Mesenteric fat pad (tissue), 1 donor: ENCODE measurements around the gene ZC3H18. TPM values are rescaled to one million over a fixed set of nuclear protein-coding genes. Genes with fewer than 3 reads are reported as not detected.

Source experiments
- DNase-seq: peaks from one replicate; pipeline ENCODE4 v3.0.0-alpha.2; 2020; ENCODE audit warnings: low spot score
- long read RNA-seq: library from polyadenylated mRNA; unstranded; transcript quantifications from one replicate; pipeline ENCODE4 v2.0.0, GENCODE V29; 2020
- total RNA-seq: library from RNA; stranded (reverse); fragmentation: NEBNext Ultra II Directional; extraction: Animal tissue kit (Norgen Biotek cat#: 25700); gene quantifications from one replicate; pipeline ENCODE4 v1.2.1, GENCODE V29; 2021
- donor health status: DM: yes; HTN: yes; CAD: no.

The ZC3H18 gene
- total RNA-seq: 39.2 TPM
- long read RNA-seq, transcript ZC3H18-201 (18 exons, 3,729 nt): major isoform, 8 of 59 reads
- long read RNA-seq, partial matches to known transcripts: 34 of 59 reads
- long read RNA-seq, other reads (novel, unspliced or antisense): 15 of 59 reads

DNA sequence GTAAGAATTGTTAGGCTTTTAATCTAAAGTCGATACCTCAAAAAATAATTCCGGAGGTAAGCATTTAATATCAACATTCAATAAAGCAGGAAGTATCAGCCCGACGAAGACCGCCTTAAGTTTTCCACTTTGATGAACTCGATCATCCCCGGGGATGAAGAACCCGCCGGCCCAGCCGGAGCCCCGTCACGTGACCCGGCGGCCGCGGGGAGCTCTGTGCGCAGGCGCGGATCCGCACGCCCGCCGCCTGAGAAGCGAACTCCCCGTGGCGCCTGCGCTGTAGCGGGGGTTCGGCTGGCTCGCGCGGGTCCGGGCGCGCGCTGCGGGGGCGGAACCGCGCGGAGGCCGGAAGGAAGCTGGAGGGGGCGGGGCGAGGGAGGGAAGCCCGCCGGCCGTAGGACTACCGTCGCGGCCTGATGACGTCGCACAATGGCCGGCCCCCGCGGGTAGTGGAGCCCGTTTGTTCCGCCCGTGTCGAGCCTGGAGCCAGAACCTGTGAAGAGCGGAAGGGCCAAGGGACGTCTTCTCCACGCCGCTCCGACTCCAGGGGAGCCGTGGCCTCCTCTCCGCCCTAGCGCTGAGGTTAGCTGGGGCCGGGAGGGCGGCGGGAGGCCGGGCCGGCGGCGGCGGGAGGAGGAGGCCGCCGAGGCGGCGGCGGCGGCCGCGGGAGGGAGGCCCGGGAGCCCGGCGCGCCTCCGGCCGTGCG is at the start of gene ZC3H18:
ZC3H18 (plus strand) TSS at position 419 of the 706 bp plus-strand sequence. CDS start 6,721 bp downstream, outside the sequence.
- peak; percentile 99 for DNase-seq

DNA sequence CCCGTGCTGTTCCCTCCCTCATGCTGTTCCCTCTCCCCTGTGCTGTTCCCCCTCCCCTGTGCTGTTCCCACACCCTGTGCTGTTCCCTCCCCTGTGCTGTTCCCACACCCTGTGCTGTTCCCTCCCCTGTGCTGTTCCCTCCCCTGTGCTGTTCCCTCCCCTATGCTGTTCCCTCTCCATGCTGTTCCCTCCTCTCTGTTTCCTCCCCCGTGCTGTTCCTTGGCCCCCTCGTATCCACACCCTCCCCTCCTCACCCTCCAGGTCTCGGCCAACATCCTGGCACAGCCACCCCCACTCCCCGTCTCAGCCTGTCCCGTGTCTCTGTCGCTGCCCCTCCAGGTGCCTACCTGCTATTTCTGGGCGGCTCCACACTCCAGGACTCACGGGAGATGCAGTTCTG is 48.5 kb upstream of the ZC3H18 start:
- DNase-seq: no peak

DNA sequence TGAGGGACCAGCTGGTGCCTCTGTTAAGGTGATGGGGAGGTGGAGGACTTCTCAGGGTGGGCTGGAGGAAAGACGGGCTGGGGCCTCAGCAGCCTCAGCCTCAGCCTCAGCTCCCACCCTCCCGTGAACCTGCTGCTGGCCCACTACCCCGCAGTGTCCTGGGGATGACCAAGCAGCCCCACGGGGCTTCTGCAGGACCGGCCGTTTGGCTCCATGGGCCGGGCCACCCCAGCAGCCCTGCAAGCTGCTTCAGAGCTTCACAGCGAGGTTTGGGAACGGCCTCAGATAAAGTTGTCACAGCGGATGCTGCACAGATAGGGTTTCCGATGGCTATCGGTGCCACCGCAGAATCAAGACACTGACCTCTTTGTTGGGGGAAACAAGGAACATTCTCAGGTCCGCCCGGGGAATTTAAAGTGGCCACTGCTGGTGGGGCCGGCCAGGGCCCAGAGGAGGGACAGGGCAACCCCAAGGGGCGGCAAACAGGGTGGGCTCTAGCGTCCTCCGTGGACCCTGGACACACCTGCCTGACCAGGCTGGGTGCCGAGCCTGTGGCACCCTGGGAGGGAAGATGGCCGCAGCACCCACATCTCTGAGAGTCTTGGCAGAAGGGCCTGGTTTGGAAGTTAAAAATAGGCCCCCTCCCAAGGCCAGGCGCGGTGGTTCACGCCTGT is 47.8 kb upstream of the ZC3H18 start:
- DNase-seq: no peak

DNA sequence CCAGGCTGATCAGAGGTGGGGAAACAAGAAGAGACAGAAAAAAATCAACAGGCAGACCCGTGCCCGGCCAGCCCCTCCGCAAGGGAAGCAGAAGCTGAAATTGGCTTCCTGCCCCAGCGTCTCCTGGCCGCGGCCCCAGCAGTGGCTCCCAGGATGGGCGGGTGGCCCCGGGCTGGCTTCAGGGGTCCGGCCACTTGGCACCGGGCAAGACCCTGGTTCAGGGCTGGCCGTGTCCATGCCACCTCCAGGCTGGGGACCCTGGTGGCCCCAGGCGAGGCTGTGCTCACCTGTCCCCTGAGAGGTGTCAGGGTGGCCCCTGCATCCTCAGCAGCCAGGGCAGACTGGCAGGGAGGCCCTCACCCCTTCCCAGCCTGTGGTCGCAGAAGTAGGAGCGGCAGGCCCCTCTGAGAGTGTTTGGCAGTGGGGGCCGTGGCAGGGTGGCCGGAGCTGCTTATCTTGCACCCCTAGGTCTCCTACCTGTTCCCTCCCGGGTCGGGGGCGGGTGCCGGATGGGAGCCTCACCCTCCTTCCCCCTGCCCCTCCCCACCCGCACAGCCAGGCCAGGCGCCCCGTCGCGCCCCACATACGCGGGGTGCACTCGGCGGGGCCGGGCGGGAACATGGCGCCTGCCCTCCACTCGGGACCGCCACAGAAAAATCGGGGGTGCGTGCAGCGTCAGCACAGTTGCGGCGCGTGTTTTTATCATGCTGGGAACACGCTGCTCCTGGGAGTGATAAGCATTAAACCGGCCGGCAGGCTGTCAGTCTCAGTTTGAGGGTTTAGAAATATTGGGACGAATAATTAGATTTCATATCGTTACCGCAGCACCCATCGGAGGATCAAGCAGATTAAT is 46.7 kb upstream of the ZC3H18 start:
- DNase-seq: no peak

DNA sequence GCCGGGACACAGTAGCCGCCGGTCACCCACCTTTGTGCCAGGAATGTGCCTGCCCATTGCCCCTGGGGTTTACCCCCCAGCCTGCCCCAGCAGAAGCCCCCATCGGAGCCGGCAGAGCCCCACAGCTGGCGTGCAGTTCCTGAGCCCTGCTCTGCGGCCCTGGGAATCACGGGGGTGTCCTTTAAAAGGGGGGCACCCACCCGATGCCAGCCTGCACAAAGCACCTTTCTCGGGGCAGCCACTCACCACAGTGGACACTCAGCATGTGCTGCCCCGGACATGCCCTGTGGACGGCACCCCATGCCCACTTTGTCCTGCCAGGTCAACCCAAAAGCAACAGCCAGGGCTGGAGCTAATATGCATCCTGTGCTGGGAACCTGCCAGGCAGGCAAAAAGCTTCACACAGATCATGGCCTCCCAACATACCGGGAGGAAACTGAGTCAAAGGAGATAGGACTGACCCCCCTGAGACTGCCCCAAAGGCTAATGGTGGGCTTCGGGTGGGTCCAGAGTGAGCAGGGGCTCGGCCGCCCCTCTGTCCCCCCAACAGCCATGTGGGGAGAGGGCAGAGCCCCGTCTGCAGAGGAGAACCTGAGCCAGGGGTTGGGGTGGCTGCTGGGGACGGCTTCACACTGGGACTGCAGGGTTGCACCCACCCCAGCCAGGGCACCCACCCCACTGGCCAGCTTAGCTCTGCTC is 45.8 kb upstream of the ZC3H18 start:
- DNase-seq: no peak

DNA sequence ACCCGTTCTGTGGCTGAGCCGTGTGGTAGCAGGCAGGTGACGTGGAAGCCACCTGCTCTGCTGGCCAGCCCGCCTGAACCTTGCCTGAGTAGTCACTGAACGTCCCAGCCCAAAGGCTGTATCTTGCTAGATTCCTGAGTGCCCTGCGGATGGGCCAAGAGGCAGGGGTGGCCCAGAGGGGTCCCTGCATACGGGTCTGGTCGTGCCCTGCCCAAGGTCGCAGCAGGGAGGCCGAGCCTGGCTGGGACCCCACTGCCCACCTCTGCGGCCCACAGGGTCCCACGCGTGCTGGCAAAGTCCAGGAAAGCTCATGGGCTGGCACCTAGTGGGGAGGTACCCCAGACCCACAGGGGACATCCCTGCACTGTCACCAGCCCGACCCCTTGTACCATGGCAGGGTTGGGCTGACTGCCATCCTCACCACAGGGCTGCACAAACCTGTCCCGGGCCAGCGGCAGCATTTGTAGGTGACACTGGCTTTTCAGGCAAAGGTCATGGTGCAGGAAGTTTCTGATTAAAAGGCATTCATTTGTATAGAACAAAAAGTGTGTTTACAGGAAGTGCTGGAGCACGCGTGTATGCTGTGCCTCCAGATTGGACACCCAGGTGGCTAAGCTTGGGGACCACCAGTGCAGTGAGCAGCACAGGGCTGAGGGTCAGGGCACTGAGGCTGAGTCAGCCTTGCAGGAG is 45.1 kb upstream of the ZC3H18 start:
- no peak for DNase-seq

DNA sequence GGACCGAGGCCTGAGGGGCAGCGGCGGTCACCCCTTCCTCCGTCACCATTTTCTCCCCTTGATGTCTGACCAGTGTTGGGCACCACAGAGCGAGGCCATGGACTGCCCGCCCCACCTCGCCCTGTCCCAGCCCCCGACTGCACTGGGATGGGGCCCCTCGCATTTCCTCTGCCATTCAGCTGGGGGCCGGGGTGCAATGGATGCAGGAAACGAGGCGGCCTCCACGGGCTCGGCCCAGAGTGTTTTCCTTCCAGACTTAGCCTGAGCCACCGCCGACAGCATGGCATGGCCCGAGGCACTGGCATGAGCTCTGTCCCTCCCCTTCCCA is 44.6 kb upstream of the ZC3H18 start:
- no peak for DNase-seq

DNA sequence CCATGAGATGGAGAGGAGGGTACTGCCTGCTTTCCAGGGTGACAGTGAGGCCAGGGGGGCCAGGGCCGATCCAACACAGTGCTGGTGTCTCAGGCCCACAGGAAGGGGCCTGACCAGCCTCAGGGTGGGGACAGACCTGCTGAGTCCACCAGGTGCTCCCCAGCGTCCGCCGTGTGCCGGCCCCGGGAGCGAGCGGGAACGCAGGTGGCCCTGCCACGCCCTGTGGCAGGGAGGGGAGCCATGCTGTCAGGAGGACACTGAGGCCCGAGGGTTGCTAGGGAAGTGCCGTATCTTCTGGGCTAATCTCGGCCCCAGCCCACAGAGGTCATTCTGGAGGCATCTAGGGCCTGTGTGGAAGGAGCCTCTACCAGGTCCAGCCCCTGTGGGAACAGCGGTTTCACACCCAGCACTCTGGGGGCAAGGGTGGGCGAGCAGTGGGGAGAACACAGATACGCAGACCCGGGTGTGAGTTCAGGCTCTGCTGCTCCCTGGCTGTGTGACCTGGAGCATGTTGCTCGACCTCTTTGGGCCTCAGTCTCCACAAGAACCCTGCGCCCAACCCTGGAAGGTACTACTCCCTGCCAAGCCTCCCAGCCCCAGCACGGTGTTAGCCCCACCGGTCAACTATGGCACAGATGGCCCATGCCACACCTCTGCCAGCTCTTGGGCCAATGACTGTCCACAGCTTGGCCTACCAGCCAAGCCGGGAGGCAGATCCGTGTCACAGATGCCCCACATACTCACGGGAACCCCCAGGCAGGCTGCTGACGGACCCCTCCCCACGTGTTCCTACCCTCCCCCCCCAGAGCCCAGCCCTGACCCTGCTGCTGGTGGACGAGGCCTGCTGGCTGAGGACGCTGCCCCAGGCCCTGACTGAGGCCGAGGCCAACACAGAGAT is 43.9 kb upstream of the ZC3H18 start:
- DNase-seq: no peak

DNA sequence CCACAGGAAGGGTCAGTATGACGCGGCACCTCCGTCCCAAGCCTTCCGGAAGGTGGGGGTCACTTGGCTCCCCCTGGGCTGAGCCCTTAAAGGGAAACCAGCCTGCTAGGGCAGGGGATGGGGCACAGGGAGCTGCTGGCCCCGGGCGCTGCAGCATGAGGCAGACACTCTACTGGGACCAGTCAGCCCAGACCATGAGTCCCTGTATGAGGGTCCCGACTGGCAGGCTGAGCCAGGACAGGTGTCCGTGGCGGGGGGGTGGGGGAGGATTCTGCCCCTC is 43.4 kb upstream of the ZC3H18 start:
- no peak for DNase-seq

DNA sequence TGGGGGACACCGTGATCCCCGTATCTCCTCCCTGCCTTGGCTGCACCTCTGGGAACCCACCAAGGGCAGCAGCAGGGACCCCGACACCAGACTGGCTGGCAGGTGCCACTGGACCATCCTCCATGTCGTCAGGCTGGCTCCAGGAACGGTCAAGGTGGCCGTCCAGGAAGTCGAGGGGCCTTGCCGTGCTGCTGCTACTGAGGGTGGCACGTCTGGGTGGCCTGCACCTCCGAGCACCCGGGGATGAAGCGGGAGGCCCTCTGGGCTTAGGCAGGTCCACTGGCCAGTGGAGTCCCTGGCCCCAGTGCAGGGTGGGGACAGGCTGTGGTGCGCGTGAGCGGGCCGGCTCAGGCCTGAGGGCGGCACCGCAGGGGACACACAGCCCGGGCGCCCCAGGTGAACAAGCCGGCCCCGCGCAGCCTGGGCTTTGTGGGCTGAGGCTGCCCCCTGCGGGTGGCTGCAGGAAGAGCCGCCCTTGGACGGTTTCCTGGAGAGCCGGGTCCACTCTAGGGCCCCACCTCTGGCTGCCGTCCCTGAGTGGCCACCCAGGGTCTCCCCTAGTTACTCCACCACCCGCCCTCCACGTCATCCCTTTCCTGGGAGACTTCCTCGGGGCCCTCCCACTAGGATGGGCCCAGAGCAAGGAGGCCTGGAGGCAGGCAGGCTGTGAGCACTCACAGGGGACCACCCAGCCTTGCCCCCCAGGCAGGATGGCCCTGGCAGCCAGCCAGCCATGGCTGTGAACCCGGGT is 42.8 kb upstream of the ZC3H18 start:
- DNase-seq: no peak

DNA sequence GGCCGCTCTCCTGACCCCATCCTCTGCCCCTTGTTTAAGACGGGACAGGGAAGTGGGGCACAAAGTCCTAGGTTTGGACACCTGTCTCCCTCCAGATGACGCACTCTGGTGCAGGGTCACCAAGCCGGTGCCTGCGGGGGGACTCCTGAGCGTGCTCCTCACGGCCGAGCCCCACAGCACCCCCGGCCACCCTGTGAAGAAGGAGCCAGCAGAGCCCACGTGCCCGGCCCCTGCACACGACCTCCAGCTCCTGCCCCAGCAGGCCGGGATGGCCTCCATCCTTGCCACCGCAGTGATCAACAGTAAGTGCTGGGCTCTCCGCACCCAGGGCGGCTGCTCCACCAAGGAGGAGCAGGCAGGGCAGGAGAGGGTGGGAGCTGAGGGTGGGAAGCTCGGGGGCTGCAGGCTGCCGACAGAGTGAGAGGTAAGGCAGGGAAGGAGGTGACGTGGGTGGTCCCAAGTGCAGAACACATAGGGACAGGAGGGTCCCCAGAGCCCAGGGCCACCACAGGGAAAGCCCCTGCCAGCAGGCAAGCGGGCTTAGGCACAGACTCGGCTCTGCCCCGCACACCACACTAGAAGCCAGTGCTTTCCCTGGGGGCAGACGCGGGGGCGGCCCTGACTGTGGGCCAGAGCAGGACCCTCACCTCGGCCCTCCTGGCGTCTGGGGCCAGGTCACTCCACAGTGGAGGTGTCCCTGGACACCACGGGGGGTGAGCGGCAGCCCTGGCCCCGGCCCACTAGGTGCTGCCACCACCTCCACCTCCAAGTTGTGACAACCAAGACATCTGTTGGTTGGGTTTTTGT is 42.1 kb upstream of the ZC3H18 start:
- no peak for DNase-seq

DNA sequence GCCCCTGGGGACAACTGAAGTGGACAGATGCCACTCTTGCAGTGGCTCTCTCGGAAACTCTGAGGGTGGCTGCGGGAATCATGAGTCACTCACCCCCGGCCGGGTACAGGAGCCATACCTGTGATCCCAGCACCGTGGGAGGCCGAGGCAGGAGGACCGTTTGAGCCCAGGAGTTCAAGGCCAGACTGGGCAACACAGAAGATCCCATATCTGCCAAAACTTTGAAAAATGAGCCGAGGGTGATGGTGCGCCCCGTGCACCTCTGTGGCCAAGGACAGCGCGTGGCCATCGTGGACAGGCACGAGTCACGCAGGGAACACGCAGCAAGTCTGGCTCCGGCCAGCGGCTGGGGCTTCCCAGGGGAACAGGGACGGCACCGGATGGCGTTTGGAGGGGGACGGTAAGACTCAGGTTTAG is 41.3 kb upstream of the ZC3H18 start:
- no peak for DNase-seq

DNA sequence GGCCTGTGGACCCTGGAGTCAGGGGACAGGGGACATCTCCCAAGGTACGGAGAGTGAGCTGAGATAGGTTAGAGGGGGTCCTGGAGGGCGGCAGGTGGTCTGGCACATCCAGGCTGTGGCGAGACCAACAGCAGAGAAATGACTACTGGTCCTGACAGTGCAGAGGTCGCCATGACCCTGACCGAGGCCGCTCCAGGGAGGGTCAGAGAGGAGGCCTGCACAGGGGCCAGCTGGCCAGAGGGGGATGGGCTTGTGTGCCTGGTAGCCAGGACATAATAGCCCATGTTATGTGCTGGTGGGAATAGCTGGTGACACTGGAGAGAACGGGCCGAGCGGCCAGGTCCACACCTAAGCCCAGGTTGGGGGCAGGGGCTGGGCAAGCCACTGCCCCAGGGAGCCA is 40.6 kb upstream of the ZC3H18 start:
- DNase-seq: no peak

DNA sequence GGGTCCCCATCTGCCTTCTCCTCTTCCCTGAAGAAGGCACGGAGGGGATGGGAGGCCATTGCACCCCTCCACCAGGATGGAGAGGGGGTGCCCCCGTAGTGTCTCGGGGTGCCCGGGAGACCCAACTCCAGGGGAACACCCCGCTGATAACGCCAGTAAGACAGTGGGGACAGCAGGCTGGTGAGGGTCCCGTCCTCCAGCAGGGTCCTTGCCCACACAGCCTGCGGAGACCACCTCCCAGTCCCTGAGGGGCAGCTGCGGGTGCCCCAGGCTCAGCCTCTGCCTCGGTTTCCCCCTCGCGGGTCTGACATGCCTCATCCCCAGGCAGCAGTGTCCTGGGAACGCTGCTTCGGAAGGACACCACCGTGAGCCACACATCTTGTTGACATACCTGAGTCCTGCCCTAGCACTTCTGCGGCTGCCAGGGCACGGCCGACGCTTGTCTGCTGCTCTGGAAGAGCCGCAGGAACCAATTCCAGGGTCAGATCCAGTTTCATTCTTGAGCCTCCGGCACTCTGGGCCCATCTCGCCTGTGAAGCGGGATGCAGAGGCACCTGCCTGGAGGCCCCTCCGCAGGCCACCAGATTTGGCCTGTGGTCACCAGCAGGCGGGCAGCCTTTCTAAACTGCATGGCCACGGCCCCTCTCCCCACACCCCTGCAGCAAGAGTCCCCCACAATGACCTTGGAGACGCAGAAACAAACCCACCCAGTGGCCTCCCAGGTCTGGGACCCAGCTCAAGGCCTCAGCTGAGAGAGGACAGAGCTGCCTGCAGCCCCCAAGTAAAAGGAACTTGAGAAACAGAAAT is 39.9 kb upstream of the ZC3H18 start:
- DNase-seq: no peak

DNA sequence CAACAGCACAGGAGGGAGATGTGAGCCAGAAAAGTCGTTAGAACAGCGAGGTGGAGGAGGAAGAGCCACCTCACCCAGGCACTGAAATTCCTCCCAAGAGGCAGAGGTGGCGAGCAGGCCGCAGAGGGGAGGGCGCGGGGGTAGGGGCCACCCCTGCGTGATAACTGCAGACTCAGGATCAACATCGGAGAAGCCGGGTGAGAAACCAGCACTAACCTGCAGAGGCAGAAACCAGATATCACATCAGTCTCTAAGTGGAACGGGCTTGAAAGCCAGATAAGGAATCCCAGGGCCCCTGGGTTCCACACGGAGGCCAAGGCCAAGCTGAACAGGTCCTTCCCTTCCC is 39.4 kb upstream of the ZC3H18 start:
- DNase-seq: no peak

DNA sequence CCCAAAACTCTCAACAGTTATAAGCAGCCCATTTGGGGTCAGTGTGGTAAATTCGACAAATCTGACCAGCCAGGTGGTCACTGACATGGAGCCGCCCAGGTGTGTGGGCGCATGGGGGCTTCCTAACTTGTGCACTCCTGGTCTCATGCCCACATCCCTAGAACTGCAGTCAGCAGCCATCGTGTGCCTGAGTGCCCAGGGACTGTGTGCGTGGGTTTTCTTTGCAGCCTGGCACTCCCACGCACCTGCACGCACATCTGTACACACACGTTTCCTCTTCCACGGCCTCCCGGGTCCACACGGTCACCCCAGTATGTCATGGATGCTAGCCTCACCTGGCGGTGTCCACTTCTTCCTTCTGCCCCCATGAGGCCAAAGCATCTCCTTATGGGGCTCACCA is 38.9 kb upstream of the ZC3H18 start:
- DNase-seq: no peak

DNA sequence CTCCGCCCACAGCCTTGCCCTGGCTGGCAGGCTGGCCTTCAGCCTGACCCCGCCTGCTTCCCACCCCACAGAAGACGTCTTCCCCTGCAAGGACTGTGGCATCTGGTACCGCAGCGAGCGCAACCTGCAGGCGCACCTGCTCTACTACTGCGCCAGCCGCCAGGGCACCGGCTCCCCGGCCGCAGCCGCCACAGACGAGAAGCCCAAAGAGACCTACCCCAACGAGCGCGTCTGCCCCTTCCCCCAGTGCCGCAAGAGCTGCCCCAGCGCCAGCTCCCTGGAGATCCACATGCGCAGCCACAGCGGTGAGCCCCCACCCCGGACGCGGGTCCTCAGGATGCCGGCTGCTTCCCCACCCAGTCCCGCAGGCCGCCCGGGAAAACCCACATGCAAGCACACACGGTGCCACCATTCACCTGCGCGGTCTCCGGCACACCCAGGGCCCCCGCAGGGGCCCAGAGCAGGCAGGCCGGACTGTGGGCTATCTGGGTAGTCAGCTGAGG is 38.2 kb upstream of the ZC3H18 start:
- DNase-seq: no peak
